K562 (cell line): ENCODE results near the gene NOP16. TPM values are rescaled to one million over a fixed set of nuclear protein-coding genes. Genes with fewer than 3 reads are reported as not detected.

Experiments
- ATAC-seq: fragments of 200-7000 bp; cut with Tn5 transposase; 3 replicates; pipeline ENCODE4 v1.9.1; 2020; ENCODE audit warnings: moderate library complexity
- BruUV-seq: library from RNA; stranded (reverse); fragments of 400-500 nt; replicated peaks from 2 replicates; lab custom pipeline; 2021; lab: Mats Ljungman, UMichigan
- CTCF ChIA-PET: fragments of 300-600 bp; formaldehyde crosslinking; extraction: SDS; loops from one replicate; lab custom pipeline; 2021; ENCODE audit warnings: low intra/inter-chr PET ratio; lab: Yijun Ruan, JAX
- POLR2A ChIA-PET: fragments of 300-600, 350-650 bp; sonication (Branson Sonifier 250); formaldehyde crosslinking; extraction: SDS; loops from one replicate; lab custom pipeline; 2021; ENCODE audit warnings: antibody characterized with exemption, inconsistent platforms; lab: Yijun Ruan, JAX
- DNase-seq, 4 experiments: peaks; one replicate each; pipeline versions ENCODE4 v3.0.0 to v3.0.0-alpha.2; 2011 to 2018; ENCODE audit warnings: low spot score in 3 of 4, mixed read lengths in 3 of 4; ENCODE audit errors: extremely low read depth in 1 of 4
- FAIRE-seq: peaks from 2 replicates; lab custom pipeline; 2011; peaks lifted over from hg19 to GRCh38; lab: Jason Lieb, UNC
- H2AFZ ChIP-seq: 2 replicates; pipeline ENCODE4 v1.6.0; 2011; ENCODE audit warnings: low read depth, low read length, control low read depth, inconsistent platforms
- H3K27ac ChIP-seq: fragments of 200-600 bp; 3 replicates; pipeline ENCODE4 v1.8.0; 2011; ENCODE audit warnings: low read depth, mild to moderate bottlenecking, control low read depth, inconsistent platforms, low read length, moderate library complexity, mixed read lengths; ENCODE audit errors: extremely low read depth
- H3K27me3 ChIP-seq, 2 experiments: fragments of 300-600 bp in 1 of 2; 2 replicates in 1 of 2; 3 replicates in 1 of 2; pipeline versions ENCODE4 v1.6.0 to v1.8.0; 2011; ENCODE audit warnings: inconsistent platforms in 2 of 2, low read length in 2 of 2, mild to moderate bottlenecking in 1 of 2, mixed read lengths in 1 of 2, moderate library complexity in 1 of 2; ENCODE audit not compliant: control insufficient read depth in 2 of 2, insufficient read depth in 2 of 2
- H3K36me3 ChIP-seq: fragments of 300-600 bp; 3 replicates; pipeline ENCODE4 v1.8.0; 2011; ENCODE audit warnings: mild to moderate bottlenecking, low read length, inconsistent platforms; ENCODE audit not compliant: control insufficient read depth, insufficient read depth
- H3K4me1 ChIP-seq, 2 experiments: fragments of 200-600 bp in 1 of 2; replicated peaks in 1 of 2; 2 replicates in 1 of 2; 3 replicates in 1 of 2; pipeline versions ENCODE4 v1.5.1 to v1.8.0; 2011; ENCODE audit warnings: inconsistent platforms in 2 of 2, low read length in 2 of 2, mild to moderate bottlenecking in 1 of 2, mixed read lengths in 1 of 2, moderate library complexity in 1 of 2; ENCODE audit not compliant: control insufficient read depth in 2 of 2, insufficient read depth in 2 of 2
- H3K4me2 ChIP-seq: 2 replicates; pipeline ENCODE4 v1.6.1; 2011; ENCODE audit warnings: low read length, control low read depth, inconsistent platforms, mixed read lengths; ENCODE audit not compliant: insufficient read depth
- H3K4me3 ChIP-seq: fragments of 200-600 bp; sonication (generic), shearing (Covaris generic); 2 replicates; pipeline ENCODE4 v1.5.1; 2016; ENCODE audit warnings: control low read depth, inconsistent platforms
- H3K79me2 ChIP-seq: fragments of 200-600 bp; 3 replicates; pipeline ENCODE4 v1.8.0; 2011; ENCODE audit warnings: low read length, inconsistent platforms; ENCODE audit not compliant: control insufficient read depth, insufficient read depth
- H3K9ac ChIP-seq, 2 experiments: 2 replicates each; pipeline versions ENCODE4 v1.6.0 to v1.6.1; 2011; ENCODE audit warnings: low read depth in 2 of 2, low read length in 2 of 2, control low read depth in 1 of 2, inconsistent platforms in 1 of 2, mild to moderate bottlenecking in 1 of 2, mixed read lengths in 1 of 2; ENCODE audit not compliant: insufficient read depth in 1 of 2
- H3K9me1 ChIP-seq: one replicate; pipeline ENCODE4 v1.6.0; 2011; ENCODE audit warnings: inconsistent platforms, mild to moderate bottlenecking, low read length, moderate library complexity; ENCODE audit not compliant: control insufficient read depth, insufficient read depth
- H3K9me3 ChIP-seq: replicated peaks from 2 replicates; pipeline ENCODE4 v1.5.1; 2011; ENCODE audit warnings: low read depth, low read length, inconsistent platforms; ENCODE audit not compliant: control insufficient read depth, insufficient read depth
- H4K20me1 ChIP-seq: replicated peaks from 2 replicates; pipeline ENCODE4 v1.6.1; 2011; ENCODE audit warnings: low read length, inconsistent platforms, mixed read lengths; ENCODE audit not compliant: control insufficient read depth, insufficient read depth
- ADNP ChIP-seq: fragments of 200-800 bp; sonication (Bioruptor generic); IDR thresholded peaks from 2 replicates; pipeline ENCODE4 v1.6.1; 2016; ENCODE audit warnings: missing genetic modification characterization, missing compliant biosample characterization
- AFF1 ChIP-seq, 2 experiments: fragments of 450-650 bp; IDR thresholded peaks; 2 replicates each; pipeline ENCODE4 v1.6.1; 2018; ENCODE audit warnings: mild to moderate bottlenecking in 2 of 2, low read depth in 1 of 2; ENCODE audit not compliant: partially characterized antibody in 2 of 2
- BRCA1 ChIP-seq, 2 experiments: fragments of 450-650 bp in 1 of 2; sonication (generic) in 1 of 2; formaldehyde crosslinking in 1 of 2; IDR thresholded peaks; 2 replicates each; pipeline versions ENCODE4 v1.5.0 to v1.6.1; 2017 to 2020; ENCODE audit warnings: mild to moderate bottlenecking in 1 of 2, missing genetic modification reagents in 1 of 2
- CTCFL ChIP-seq: IDR thresholded peaks from 2 replicates; pipeline ENCODE4 v1.6.1; 2011; ENCODE audit warnings: borderline replicate concordance, low read depth, mild to moderate bottlenecking, moderate library complexity, low read length; ENCODE audit not compliant: insufficient read depth, poor library complexity, severe bottlenecking
- HSF4 ChIP-seq: fragments of 250-450 bp; sonication (Bioruptor Pico); IDR thresholded peaks from 2 replicates; pipeline ENCODE4 v2.1.2; 2022; ENCODE audit warnings: mild to moderate bottlenecking, moderate library complexity, borderline replicate concordance
- IRF2 ChIP-seq: sonication (generic); formaldehyde crosslinking; IDR thresholded peaks from 2 replicates; pipeline ENCODE4 v1.8.1; 2022; ENCODE audit warnings: mild to moderate bottlenecking, missing genetic modification reagents
- MTA1 ChIP-seq: fragments of 450-650 bp; IDR thresholded peaks from 2 replicates; pipeline ENCODE4 v1.6.1; 2017; ENCODE audit warnings: borderline replicate concordance
- NFXL1 ChIP-seq: fragments of 450-650 bp; formaldehyde crosslinking; IDR thresholded peaks from 2 replicates; pipeline ENCODE4 v1.4.0; 2021; ENCODE audit warnings: mild to moderate bottlenecking
- NR3C1 ChIP-seq: sonication (generic); formaldehyde crosslinking; IDR thresholded peaks from 2 replicates; pipeline ENCODE4 v1.8.1; 2022; ENCODE audit warnings: missing genetic modification reagents
- PCBP2 ChIP-seq: fragments of 200-400 bp; formaldehyde crosslinking; IDR thresholded peaks from 2 replicates; pipeline ENCODE4 v1.6.1; 2018; ENCODE audit warnings: low read length, low read depth, mild to moderate bottlenecking, moderate library complexity; ENCODE audit not compliant: poor library complexity, severe bottlenecking
- PHF21A ChIP-seq: fragments of 450-650 bp; IDR thresholded peaks from 2 replicates; pipeline ENCODE4 v1.6.1; 2017; ENCODE audit warnings: low read depth, borderline replicate concordance
- RNF2 ChIP-seq: sonication (generic); IDR thresholded peaks from 2 replicates; pipeline ENCODE4 v1.6.1; 2016
- SRSF9 ChIP-seq: fragments of 200-400 bp; formaldehyde crosslinking; IDR thresholded peaks from 2 replicates; pipeline ENCODE4 v1.6.1; 2017; ENCODE audit warnings: low read depth, low read length, borderline replicate concordance
- ZEB2 ChIP-seq: fragments of 450-650 bp; IDR thresholded peaks from 2 replicates; pipeline ENCODE4 v1.6.1; 2016
- ZNF212 ChIP-seq: fragments of 450-650 bp; formaldehyde crosslinking; IDR thresholded peaks from 2 replicates; pipeline ENCODE4 v1.4.0; 2020; ENCODE audit warnings: mild to moderate bottlenecking
- WGBS: fragments of 100-300 bp; shearing (Covaris generic); methylation state at CpG from one replicate; pipeline ENCODE4 v1.1.6; 2016; ENCODE audit warnings: low coverage, mixed read lengths; ENCODE audit not compliant: insufficient coverage; ENCODE audit errors: missing lambda C conversion rate; 5-methylcytosine and 5-hydroxymethylcytosine counted together
- in situ Hi-C: fragments of 300-500 bp; cut with MboI; formaldehyde crosslinking; loops from 4 replicates; pipeline ENCODE4 v1.15.0; 2018; ENCODE audit warnings: inconsistent platforms, mixed read lengths
- intact Hi-C: fragments of 100-400 bp; cut with micrococcal nuclease; formaldehyde crosslinking; loops from 2 replicates; pipeline ENCODE4 v1.14.2; 2022
- polyA plus RNA-seq, 8 experiments: library from polyadenylated mRNA; depleted of rRNA in 4 of 8; stranded (reverse) in 5 of 8; unstranded in 3 of 8; fragments of >200 nt; fragmentation: Nextera tagmentation in 2 of 8; fragmentation: Illumina TruSeq in 1 of 8; extraction: Ambion mirVana in 2 of 8; extraction: Trizol in 1 of 8; gene quantifications; 2 replicates each; pipeline versions ENCODE4 v1.2.1 to v1.2.3, GENCODE V29; 2011 to 2014; ENCODE audit warnings: inconsistent platforms in 1 of 8, missing spikeins in 1 of 8
- total RNA-seq, 7 experiments: library from RNA; depleted of rRNA in 6 of 7; stranded (reverse); fragments of >200 nt in 6 of 7; fragmentation: Illumina TruSeq in 2 of 7; extraction: Trizol in 2 of 7; gene quantifications; 2 replicates each; pipeline versions ENCODE4 v1.2.1 to v1.2.3, GENCODE V29; 2011 to 2021; ENCODE audit warnings: low replicate concordance in 1 of 7

NOP16 gene
- total and polyA plus RNA-seq, 9 of the 15 experiments (the other 6 are each of a cell fraction or from before 2014, with no cell fraction given), result 92.5 to 342 (median 148) TPM

DNA sequence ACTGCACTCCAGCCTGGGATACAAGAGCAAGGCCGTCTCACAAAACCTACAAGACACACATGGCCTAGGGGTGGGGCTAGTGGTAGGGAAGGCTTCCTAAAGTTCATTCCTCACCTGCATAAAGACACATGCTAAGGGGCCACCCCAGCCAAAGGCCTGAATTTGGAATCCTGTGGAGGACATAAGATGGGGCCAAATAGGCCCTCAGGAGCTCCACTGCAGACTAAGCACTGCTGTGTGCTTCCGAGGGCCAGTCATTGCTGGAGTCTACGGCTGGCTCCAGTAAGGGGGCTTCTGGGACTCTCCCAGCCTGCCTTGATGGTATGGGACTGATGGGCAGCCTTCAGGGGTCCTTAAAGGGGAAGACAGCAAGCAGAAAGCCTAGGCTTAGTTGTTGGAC is 5.7 kb downstream of the NOP16 start (continued):
- TF ChIP-seq ZNF212 (CRISPR knock-in tag), result no peak

- Histone ChIP-seq H3K27me3 (no peaks in the 10 kb centered on the region), H3K9me3 (no peaks in the 10 kb centered on the region), H4K20me1 (no peaks in the 10 kb centered on the region; the same call in 1 of the 2 replicates), H3K9ac (no peak overlapping the region), H3K79me2 (peaks cover 23% of the 10 kb centered on the region), H3K9me1 (no peaks in the 10 kb centered on the region), H3K27ac (no peak overlapping the region), H2AFZ (no peak overlapping the region), H3K36me3 (peaks cover 70% of the 10 kb centered on the region), H3K4me1 (peaks cover 4 to 6% of the 10 kb centered on the region in 2 experiments; a peak in 3 of 5 replicates), H3K4me2 (no peak overlapping the region), H3K4me3 (no peak overlapping the region)
- in situ Hi-C loops (no loop called here), intact Hi-C loops (no loop called here)
- no TSS peak for BruUV-seq
- FAIRE-seq (no peak), ATAC-seq (no peak), DNase-seq (no peak)
- CTCF ChIA-PET, result no interaction called here
- POLR2A ChIA-PET, result no interaction called here
- WGBS, result 93% methylated on average over 3 of the region's 3 CpGs
- TF ChIP-seq PHF21A (no peak), ADNP (no peak), RNF2 (no peak), PCBP2 (no peak), NFXL1 (CRISPR knock-in tag) (no peak), ZEB2 (no peak), CTCFL (no peak), HSF4 (CRISPR knock-in tag) (no peak), NR3C1 (CRISPR knock-in tag) (no peak), SRSF9 (no peak), BRCA1 (IDR thresholded peaks at IDR 0.05) (no peak), BRCA1 (CRISPR knock-in tag; IDR thresholded peaks at IDR 0.05) (no peak), MTA1 (no peak), IRF2 (no peak), AFF1 (IDR thresholded peaks at IDR 0.05; ENCODE audit: low read depth in 1 of 2, partially characterized antibody in 2 of 2) (no peak)
Measured at GRCh38 chr5:176381979-176382378, 6.4 kb downstream of the NOP16 start.
